Colonic mucosa (tissue), 4 donors: ENCODE results near the gene MXRA8. TPM values are rescaled to one million over a fixed set of nuclear protein-coding genes. Genes with fewer than 3 reads are reported as not detected.

Experiments
- DNase-seq: peaks from one replicate; pipeline ENCODE4 v3.0.0-alpha.2; 2020
- H3K27ac ChIP-seq: fragments of 200-600 bp; one replicate; pipeline ENCODE4 v1.8.0; 2021
- H3K27me3 ChIP-seq: fragments of 200-600 bp; one replicate; pipeline ENCODE4 v1.8.0; 2021
- H3K36me3 ChIP-seq: fragments of 200-600 bp; one replicate; pipeline ENCODE4 v1.8.0; 2021
- H3K4me1 ChIP-seq: fragments of 200-600 bp; one replicate; pipeline ENCODE4 v1.8.0; 2021; ENCODE audit warnings: mild to moderate bottlenecking
- H3K4me3 ChIP-seq: fragments of 200-600 bp; one replicate; pipeline ENCODE4 v1.8.0; 2021
- H3K9ac ChIP-seq, 2 donors: one replicate each; pipeline ENCODE4 v1.7.0; 2013; ENCODE audit warnings: control low read depth in 2 of 2, low read depth in 2 of 2, low read length in 2 of 2
- H3K9me3 ChIP-seq: fragments of 200-600 bp; one replicate; pipeline ENCODE4 v1.8.0; 2021
- CTCF ChIP-seq: fragments of 200-600 bp; IDR thresholded peaks from one replicate; pipeline ENCODE4 v1.8.0; 2022; ENCODE audit warnings: antibody characterized with exemption, mild to moderate bottlenecking
- intact Hi-C: fragments of 100-400 bp; cut with DNase I; formaldehyde crosslinking; loops from one replicate; pipeline ENCODE4 v1.14.1; 2022
- total RNA-seq, 2 donors: library from RNA; stranded (reverse); fragmentation: NEBNext Ultra II Directional in 1 of 2; extraction: Animal tissue kit (Norgen Biotek cat#: 25700) in 1 of 2; gene quantifications; one replicate each; pipeline ENCODE4 v1.2.1, GENCODE V29; 2021
- donor health status: healthy.
- donor health status: DM: no; HTN: no; CAD: no.
- donor health status: DM: no; HTN: no; CAD: no.

MXRA8 gene
- total RNA-seq, 2 donors from 2014 or later = 5.9 to 14.0 TPM

GRCh38 chr1:1321477-1321876, 36.9 kb downstream of the MXRA8 start:
- TF ChIP-seq CTCF = no peak
- Histone ChIP-seq H3K27me3 (no peaks in the 10 kb centered on the region), H3K9me3 (no peaks in the 10 kb centered on the region), H3K9ac (peak overlapping the region in 1 of 2 donors; percentile 43), H3K36me3 (no peaks in the 10 kb centered on the region), H3K27ac (no peak overlapping the region), H3K4me1 (peaks cover 13% of the 10 kb centered on the region), H3K4me3 (no peak overlapping the region)
- no peak for DNase-seq
- intact Hi-C loops = no loop called here

GRCh38 chr1:1320666-1321448, 37.5 kb downstream of the MXRA8 start:
- intact Hi-C loops = no loop called here
- H3K36me3 ChIP-seq = no peaks in the 10 kb centered on the region
- TF ChIP-seq CTCF = no peak
- DNase-seq = no peak
- H3K4me1 ChIP-seq = peaks cover 10% of the 10 kb centered on the region
- no peaks in the 10 kb centered on the region for H3K9me3 ChIP-seq
- H3K27ac ChIP-seq = no peak overlapping the region
- peak overlapping the region in 1 of 2 donors; percentile 43 for H3K9ac ChIP-seq
- no peaks in the 10 kb centered on the region for H3K27me3 ChIP-seq
- H3K4me3 ChIP-seq = no peak overlapping the region

- Histone ChIP-seq H3K4me3 (no peak overlapping the region), H3K9ac (no peak overlapping the region), H3K27ac (no peak overlapping the region), H3K4me1 (peaks cover 5% of the 10 kb centered on the region), H3K36me3 (no peaks in the 10 kb centered on the region), H3K27me3 (no peaks in the 10 kb centered on the region), H3K9me3 (no peaks in the 10 kb centered on the region)
- intact Hi-C loops = no loop called here
- DNase-seq = no peak
- no peak for TF ChIP-seq CTCF
Observed at GRCh38 chr1:1319646-1319941, 38.8 kb downstream of the MXRA8 start.

GRCh38 chr1:1318777-1319645, 39.3 kb downstream of the MXRA8 start:
- Histone ChIP-seq H3K27me3 (no peaks in the 10 kb centered on the region), H3K9me3 (no peaks in the 10 kb centered on the region), H3K36me3 (no peaks in the 10 kb centered on the region), H3K27ac (no peak overlapping the region), H3K4me1 (peaks cover 5% of the 10 kb centered on the region), H3K9ac (no peak overlapping the region), H3K4me3 (no peak overlapping the region)
- intact Hi-C loops = no loop called here
- DNase-seq = no peak
- no peak for TF ChIP-seq CTCF

- DNase-seq = peak; percentile 77
- H3K9me3 ChIP-seq = no peaks in the 10 kb centered on the region
- no peaks in the 10 kb centered on the region for H3K27me3 ChIP-seq
- H3K27ac ChIP-seq = peak overlapping the region; percentile 44
- H3K4me3 ChIP-seq = no peak overlapping the region
- H3K9ac ChIP-seq = no peak overlapping the region
- TF ChIP-seq CTCF = no peak
- peaks cover 2% of the 10 kb centered on the region for H3K4me1 ChIP-seq
- intact Hi-C loops = no loop called here
- no peaks in the 10 kb centered on the region for H3K36me3 ChIP-seq
Observed at GRCh38 chr1:1318131-1318652, 40.2 kb downstream of the MXRA8 start.
